DMS53 treated with DMSO at 0.1 percent for 48 hours (cell line): ENCODE results near the gene TBK1.
"Not testable (repeated sequence)": the region's sequence is repeated elsewhere in the genome, so short reads cannot be mapped to it uniquely, and the experiment has no call there.

Experiments
- DNase-seq: peaks from one replicate; lab custom pipeline; 2025; ENCODE audit not compliant: unreplicated experiment; lab: John Stamatoyannopoulos, UW

Gene TBK1

GRCh38 chr12:64538121-64538520, 86.2 kb downstream of the TBK1 start:
- no peak for DNase-seq

- DNase-seq = not testable (repeated sequence)
Observed at GRCh38 chr12:64542409-64543047, 90.6 kb downstream of the TBK1 start.

GRCh38 chr12:64544371-64545080, 92.6 kb downstream of the TBK1 start:
- DNase-seq = no peak

GRCh38 chr12:64545081-64545382, 93.1 kb downstream of the TBK1 start:
- no peak for DNase-seq

- no peak for DNase-seq
Observed at GRCh38 chr12:64549108-64549507, 97.2 kb downstream of the TBK1 start.

- DNase-seq = no peak
Observed at GRCh38 chr12:64550755-64551154, 98.8 kb downstream of the TBK1 start.

- DNase-seq = no peak
Observed at GRCh38 chr12:64551676-64552075, 99.8 kb downstream of the TBK1 start.
